Endometrium (tissue), 2 donors: ENCODE measurements around the gene SULT2B1.
"Not testable (repeated sequence)": the region's sequence is repeated elsewhere in the genome, so short reads cannot be mapped to it uniquely, and the experiment has no call there.

ENCODE experiments used
- FAIRE-seq: peaks from 2 replicates; lab custom pipeline; 2012; peaks lifted over from hg19 to GRCh38; lab: Jason Lieb, UNC
- donor health status: control.
- donor health status: control.

SULT2B1 gene

DNA sequence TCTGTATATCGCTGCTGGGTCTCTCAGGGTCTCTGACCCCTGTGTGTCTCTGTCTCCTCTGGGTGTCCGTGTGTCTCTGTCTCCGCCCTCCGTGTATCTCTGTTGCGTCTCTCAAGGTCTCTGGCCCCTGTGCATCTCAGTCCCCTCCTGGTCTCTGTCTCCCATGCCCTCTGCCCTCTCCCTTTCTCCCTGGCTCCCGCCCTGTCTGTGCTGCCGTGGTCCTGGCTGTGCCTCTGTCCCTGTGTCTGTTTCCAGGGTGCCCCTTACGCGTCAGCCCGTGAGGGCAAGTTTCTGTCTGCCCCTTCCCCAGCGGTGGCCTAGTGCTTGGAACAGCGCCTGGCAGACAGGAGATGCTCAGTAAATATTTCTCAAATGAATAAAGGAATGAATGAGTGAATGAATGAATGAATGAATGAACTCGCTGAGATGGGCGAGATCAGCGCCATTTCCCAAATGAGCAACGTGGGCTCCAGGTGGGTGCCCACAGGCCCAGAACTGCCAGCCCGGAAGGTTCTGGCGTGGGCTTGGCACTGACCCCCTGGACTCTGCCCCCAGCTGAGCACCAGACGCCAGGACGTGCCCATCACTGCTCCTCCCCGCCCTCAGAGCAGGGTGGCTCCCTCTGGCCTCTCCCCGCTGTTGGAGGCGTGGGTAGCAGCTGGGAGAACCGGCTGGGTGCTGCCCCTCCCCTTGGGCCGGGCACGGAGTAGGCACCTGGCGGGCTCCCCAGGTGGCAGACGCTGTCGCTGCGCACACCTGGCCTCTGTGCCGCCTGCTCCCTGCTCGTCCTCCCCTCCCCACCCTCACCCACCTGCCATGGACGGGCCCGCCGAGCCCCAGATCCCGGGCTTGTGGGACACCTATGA lies at the start of gene SULT2B1:
Gene SULT2B1, plus strand, starts transcription at position 736 of the 866 bp plus-strand sequence. Its CDS starts 81 bp downstream, at position 817.
- no peak for FAIRE-seq

DNA sequence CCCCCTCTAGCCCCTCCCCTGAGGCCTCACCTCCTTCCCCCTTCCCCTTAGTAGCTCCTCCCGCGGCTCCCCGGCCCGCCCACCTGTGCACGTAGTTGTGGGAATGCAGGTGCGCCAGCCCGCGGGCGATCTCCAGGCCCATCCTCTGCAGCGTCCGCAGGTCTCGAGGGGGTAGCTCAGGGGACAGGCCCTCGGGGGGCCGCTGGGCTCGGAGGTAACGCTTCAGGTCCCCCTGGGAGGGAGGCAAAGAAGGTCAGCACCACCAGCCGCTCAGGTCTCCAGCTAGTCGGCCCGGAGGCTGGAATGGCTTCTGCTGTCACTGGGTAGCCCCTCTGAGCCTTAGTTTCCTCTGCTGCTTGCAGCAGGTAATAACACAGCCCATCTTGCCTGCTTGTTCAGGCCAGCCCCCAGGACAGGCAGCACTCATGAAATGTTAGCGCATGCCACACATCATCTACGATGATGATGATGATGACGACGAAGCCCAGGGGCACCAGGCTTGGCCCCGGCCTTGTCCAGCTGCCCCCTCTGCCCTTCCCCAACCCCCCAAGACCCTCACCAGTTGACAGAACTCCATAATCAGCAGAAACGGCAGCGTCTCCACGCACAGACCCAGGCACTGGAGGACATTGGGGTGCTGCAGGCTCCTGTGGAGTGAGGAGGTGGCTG lies 49.5 kb upstream of the SULT2B1 start:
- no peak for FAIRE-seq

DNA sequence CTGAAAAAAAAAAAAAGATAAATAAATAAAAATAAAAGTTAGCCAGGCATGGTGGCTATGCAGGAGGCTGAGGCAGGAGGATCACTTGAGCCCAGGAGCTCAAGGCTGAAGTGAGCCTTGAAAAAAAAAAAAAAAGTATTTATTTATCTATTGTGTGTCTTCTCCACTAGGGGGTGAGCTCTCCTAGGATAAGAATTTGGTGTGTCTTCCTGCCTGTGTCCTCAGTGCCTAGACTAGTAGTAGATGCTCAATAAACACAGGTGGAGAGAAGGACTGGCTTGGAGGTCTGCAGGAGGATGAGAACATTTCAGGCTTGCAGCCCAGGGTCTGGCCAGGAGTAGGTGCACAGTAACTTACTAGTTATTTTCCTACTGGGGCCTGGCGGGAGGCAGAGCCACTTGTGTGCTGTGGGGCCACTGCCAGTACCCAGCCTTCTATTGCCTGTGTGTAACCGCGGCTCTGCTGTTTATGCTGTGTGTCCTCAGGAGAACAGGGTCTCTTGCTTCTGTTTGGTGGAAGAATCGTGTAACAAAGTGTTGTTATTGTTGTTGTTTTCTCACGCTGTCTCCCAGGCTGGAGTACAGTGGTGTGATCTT lies 45.7 kb upstream of the SULT2B1 start:
- no peak for FAIRE-seq

DNA sequence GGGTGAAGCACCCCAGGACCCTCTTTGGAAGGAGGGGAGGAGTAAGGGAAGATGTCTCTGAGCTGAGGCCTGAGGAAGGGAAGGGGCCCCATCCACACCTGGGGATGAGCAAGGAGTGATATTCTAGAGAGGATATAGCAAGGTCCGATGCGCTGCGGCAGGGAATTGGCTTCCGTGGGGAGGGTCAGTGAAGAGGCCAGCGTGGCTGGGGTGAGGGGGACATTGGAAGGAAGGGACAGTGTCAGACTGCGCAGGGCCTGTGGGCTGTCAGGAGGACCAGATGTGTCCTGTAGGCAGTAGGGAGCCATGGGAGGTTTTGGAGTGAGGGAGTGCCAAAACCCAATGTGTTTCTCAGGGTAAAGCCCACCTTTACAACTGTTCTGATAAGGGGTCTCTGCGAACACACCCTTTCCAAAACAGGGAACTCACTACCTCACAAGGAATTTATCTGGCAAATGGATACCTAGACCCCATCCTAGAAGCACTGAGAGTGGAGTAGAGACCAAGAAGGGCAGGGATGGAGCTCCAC lies 44.0 kb upstream of the SULT2B1 start:
- FAIRE-seq, result no peak

DNA sequence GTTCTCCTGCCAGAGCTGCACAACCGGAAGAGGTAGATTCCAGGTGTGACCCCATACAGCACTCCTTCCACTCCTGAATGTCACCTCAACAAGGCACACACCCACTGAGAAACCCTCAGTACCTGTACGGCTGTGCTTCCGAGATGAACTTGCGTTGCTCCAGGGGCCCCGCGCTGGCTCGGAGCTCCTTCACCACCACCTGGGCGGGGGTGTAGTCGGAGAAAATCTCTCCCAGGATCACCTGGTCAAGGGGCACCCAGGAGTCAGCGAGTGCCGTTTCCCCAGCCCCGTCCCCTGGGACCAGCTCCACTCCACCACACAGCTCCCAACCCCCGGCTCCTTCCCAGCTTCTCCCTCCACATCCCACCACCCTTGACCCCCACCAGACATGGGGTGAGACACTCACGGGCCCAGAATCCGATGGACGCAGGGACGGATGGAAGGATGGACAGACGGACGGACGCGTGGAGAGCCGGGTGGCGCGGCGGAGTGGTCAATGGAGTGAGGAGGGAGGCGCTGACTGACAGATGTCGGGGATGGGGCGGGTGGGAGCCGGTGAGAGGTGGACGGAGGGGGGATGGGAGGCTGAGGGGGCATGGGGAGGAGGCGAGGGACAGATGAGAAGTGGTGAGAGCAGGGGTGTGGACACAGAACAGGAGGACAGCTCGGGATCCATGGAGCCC lies 43.1 kb upstream of the SULT2B1 start:
- no peak for FAIRE-seq

DNA sequence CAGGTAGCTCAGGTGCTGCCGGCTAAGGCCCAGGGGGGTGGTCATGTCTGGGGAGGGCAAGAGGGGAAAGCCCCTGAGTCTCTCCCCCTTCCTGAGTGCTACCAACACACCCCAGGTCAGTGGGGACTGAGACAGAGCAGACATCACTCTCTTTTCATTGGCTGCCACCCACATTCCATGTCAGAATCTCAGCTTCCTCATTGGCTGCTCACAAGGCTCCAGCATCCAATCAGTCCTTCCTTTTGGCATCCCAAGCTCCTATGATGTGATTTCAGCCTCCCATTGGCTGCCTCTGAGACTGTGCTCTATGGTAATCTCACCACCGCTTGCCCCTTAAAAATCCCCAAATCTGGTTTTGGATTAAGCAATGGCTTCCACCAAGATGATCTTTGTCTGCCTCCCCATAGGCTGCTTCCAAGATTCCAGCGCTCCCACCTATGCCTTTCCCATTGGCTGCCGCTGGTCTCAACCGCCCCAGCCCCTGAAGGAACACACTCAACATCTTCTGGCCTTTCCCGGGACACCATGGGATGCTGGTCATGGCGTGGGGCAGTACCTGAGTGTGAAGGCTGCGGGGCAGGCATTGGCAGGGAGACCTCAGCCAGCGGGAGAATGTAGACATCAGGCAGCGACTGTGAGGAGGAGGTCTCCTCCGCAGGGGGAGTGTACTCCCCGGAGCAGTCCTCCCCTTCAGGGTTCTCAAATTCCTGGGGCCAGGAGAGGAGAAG lies 42.3 kb upstream of the SULT2B1 start:
- no peak for FAIRE-seq

DNA sequence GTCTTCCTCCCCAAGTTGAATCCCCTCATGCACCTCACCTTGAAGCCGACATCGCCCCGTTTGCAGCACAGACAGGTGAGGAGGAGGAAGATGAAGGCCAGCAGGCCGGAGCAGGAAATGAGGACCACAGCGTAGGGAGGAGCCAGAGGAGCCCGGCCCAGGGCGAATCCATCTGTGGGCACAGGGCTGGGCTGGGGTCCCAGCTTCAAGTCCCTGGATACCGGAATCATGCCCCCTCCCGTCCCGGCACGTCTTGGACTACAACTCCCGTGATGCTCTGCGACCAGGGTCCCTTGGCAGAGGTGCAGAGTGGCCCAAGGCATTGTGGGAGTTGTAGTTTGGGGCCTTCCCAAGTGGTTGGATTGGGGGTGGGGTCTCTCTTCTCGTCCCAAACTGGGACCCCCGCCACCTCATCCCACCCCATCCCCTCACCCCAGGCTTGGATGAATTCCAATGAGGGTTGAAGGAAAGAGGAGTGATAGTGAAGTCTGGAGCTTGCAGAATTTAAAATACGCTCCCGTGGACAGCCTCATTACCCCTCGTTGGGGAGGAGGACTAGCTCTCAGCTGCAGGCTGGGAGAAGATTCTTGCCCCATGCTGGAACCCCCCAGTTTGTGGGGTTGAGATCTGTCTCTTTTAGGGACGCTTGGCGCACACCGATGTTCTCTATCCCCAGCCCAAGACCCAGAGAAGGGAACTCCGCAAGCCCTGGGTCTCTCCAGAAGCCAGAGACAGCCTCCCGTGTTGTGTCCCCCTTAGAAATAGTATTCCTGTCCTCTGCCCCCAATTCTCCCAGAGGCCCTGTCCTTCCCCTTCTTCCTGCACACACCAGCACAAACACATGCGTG lies 41.3 kb upstream of the SULT2B1 start:
- no peak for FAIRE-seq

DNA sequence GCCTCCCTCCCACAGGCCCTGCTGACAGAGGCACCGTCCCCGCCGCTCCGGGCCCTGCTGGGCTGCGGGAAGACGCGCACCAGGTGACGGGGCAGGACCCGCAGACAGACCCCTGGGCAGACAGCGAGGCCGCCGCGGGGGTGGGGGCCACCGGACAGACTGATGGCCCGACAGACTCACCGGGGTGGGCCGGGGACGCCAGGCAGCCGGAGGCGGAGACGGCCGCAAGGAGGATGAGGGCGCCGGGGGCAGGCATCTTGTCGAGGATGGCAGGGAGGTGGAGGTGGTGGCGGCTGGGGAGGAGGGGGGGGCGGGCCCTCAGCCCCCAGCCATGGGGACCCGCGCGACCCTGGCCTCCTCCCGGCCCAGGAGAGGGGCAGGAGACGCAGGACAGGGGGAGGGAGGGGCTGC lies 40.6 kb upstream of the SULT2B1 start:
- no peak for FAIRE-seq

DNA sequence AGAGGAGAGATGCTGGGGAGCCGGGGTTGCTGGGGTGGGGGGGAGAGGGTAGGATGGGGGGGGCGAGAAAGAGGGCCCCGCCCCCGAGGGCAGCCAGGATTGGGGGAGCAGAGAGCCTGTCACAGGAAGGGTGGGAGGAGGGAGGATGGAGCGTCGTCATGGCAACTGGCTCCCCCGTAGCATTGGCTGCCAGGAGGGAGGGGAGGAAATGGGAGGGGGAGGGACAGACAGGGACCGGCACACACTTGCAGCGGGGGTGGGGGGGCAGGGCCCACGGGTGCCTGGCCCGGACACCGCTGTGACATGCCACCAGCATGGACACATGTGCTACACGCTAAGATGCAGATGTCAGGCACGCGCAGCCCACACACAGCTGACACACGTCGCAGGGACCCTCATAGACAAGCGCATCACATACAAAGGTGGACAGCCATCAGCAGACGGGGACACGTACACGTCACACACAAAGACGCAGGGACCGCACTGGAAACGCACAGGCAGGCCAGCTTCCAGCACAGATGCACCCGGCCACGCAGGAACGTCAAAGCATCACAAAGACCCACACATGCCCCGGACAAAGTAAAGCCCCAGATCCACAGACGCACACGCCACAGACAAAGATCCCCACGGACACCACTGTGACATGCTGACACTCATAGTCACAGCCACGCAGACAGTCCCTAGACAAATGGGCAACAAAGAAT lies 40.0 kb upstream of the SULT2B1 start, which contains the start of gene LMTK3:
Gene LMTK3, minus strand, starts transcription at position 36 of the 704 bp plus-strand sequence. CDS start 259 bp downstream, outside the sequence.
- no peak for FAIRE-seq

DNA sequence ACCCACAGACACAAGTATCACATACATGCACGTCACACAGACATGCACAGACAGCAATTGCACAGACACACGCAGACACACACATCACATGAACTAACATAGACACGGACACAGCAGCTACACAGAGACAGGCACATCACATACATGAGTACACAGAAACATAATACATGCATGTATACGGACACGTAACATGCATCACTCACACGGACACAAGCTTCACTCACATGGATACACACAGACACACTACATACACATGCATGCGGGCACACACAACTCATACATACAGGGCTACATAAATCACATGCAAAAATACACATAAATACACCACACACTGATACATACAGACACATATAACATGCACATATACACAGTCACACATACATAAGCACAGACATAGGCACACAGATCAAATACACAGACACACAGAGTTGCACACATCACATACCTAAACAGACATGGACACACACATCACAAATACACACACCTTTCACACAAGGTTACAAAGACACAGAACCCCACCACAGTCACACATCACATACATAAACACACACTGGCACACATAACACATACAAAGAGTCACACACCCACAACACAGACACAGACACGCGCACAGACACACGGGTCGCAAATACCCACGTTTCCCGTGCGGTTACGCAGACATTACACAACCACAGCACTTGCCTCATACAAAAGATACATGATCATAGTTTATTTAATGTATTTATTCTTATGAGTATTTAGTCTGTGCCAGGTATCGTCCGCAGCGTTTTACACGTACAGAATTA lies 39.3 kb upstream of the SULT2B1 start:
- no peak for FAIRE-seq

DNA sequence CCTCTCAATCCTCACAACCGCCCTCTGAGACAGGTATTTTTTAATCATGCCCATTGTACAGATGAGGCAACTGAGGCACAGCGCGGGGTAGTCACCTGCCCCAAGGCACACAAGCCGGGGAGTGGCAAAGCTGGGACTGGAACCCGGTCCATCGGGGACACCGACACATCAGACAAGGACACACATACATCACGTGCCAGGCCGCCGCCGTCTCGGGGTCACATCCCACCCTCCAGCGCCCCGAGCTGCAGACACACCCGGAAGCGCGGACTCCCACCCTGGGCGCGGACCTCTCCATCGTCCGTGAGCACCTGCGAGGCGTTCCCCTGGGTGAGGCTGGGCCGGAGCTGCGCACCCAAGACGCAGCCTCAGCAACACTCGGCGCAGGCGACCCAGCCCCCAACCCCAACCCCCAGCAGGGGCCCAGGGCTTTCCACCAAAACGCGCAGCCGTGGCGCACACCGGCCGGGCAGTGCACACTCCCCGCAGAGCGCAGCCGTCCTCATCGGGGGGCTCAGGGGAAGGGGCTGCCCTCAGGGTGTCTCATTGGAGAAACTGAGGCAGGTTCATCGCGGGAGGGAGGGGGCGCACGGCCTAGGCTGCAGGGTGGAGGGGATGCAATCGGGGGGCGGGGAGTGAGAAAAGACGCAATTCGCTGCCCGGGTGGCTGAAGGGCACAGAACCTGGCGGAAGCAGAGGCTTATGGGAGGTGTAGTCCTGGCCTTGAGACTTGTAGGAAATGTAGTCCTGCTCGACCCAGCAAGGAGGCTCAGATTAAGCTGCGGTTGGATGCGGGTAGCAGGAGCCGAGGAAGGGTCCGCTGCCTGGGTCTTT lies 38.5 kb upstream of the SULT2B1 start:
- FAIRE-seq, result no peak

DNA sequence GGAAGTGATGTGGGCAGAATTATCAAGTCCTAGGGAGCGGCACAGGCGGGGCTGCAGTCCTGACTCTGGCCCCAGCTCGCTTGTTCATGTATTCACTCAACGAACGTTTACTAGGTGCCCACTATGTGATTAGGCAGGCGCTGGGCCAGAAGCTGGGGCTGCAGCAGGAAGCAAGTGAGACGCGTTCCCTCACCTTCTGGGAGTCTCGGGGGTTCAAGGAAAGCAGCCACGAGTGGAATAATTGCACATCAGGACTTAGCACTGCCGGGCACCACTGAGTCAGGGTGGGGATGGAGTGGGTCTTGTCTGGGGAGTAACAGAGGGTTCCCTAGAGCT lies 37.9 kb upstream of the SULT2B1 start:
- FAIRE-seq, result no peak

DNA sequence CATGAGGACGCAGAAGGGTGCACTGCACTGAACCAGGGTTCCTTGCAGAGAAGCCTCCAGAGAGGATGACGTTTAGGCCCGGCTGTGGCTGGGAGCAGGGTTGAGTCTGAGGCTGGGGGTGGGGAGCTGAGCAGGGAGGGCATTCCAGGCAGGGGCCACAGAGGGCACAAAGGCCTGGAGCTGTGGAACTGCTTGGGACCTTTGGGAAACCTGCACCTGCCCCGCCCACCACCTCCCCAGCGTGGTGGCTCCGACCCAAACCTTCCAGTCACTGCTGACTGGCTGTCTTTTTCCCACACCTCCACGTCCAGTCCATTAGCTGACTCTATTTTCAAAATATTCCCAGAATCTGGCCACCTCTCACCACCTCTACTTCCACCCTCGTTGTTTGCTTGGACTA lies 35.4 kb upstream of the SULT2B1 start:
- FAIRE-seq, result no peak

DNA sequence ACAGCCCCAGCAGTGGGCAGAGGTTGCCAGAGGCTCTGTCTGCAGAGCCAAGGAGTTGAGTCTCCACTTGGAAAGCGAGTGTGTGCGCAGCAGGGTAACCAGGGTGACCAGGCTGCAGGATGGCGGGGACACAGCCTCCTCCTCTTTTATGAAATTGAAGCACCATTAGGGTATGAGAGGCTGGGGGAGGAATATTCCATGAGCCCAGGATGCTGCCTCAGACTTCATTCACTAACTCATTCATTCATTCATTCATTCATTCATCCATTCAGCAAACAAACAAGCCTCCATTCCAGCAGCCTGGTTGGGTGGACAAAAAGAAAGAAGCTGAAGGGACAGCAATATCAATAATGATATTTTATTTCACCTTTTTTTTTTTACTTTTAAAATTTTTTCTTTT lies 33.8 kb upstream of the SULT2B1 start:
- FAIRE-seq, result no peak

DNA sequence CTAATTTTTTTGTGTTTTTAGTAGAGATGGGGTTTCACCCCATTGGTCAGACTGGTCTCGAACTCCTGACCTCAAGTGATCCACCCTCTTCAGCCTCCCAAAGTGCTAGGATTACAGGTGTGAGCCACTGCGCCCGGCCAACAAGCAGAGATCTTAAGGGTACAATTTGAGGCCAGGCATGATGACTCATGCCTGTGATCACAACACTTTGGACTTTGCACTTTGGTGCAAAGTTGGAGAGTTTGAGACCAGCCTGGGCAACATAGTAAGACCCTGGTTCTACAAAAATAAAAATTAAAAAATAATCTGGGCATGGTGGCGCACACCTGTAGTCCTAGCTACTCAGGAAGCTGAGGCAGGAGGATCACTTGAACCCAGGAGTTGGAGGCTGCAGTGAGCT lies 32.5 kb upstream of the SULT2B1 start:
- not testable (repeated sequence) for FAIRE-seq

DNA sequence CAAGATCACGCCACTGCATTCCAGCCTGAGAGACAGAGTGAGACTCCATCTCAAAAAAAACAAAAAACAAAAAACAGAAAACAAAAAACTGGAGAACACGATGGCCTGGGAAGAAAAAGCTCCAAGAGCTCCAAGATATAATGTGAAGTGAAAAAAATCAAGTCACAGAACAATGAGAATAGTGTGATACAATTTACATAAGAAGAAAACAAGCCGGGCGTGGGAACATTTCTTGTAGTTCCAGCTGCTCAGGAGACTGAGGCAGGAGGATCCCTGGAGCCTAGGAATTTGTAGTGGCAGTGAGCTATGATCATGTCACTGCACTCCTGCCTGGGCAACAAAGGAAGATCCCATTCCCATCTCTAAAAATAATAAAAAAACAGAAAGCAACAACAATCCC lies 31.8 kb upstream of the SULT2B1 start:
- no peak for FAIRE-seq

DNA sequence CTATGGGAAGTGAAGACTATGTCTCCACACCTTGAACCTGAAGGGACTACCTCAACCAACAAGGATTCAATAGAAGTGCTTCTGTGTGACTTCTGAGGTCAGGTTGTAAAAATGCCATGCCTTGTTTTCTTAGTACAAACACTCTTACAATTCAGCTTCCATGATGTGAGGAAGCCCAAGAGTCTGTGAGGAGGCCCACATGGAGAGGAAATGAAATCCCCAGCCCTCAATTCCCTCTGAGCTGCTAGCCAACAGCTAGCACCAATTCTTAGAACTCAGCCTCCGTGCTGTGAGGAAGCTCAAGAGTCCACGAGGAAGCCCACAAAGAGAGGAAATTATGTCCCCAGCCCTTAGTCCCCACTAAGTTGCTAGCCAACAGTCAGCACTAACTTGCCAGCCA lies 27.8 kb upstream of the SULT2B1 start:
- no peak for FAIRE-seq

DNA sequence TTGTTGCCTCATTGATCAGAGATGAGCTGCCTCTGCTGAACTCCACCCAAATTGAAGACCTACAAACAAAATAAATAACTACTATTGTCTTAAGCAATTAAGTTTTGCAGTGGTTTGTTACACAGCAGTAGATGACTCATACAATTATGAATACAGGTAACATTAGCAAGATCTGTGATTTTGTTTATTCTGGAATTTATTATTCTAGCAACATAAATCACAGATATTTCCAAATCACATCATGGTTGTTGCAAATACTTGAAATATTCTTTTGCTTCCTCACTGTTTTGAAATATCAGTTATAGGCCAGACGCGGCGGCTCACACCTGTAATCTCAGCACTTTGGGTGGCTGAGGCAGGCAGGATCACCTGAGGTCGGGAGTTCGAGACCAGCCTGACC lies 27.2 kb upstream of the SULT2B1 start:
- FAIRE-seq, result no peak
